ENCODE data around the gene LLGL2. TPM values are rescaled to one million over a fixed set of nuclear protein-coding genes. Genes with fewer than 3 reads are reported as not detected.

The LLGL2 gene
- total and polyA plus RNA-seq, 2 donors (not counting 1 experiment from before 2014, with no cell fraction given), result 40.6 to 52.0 TPM

- H2AFZ ChIP-seq (ENCODE audit: insufficient read depth, low read depth, low read length, poor library complexity, severe bottlenecking), result peak within 1 kb of the TSS; percentile 87
- no peak within 1 kb of the TSS for H3K27ac ChIP-seq (ENCODE audit: low read length in 2 of 2)
- H3K4me3 Mint-ChIP-seq, result peak within 1 kb of the TSS; percentile 78
- intact Hi-C loops (cut with micrococcal nuclease), result loop anchor here (1.0 to 10.0 kb wide), 10 partner anchors 10 to 1222 kb away; partner anchors contain the start of genes GALK1, GRB2, LLGL2 and MFSD11
- peak within 1 kb of the TSS; percentile 89 for H3K9ac ChIP-seq (ENCODE audit: low read length)
- peaks cover 10% of the 10 kb centered on the region for H4K20me1 ChIP-seq (ENCODE audit: control insufficient read depth, insufficient read depth, low read length, poor library complexity, severe bottlenecking)
- ChIA-PET POLR2A (interaction anchor here (0.5 to 1.5 kb wide), 7 partner anchors 9 to 588 kb away, joined by 3 to 22 read pairs (median 4); partner anchors contain the start of genes EXOC7, LLGL2, MIF4GD and SLC25A19), CTCF (interaction anchor here (0.9 to 2.2 kb wide), 14 partner anchors 9 to 246 kb away, joined by 3 to 24 read pairs (median 5); partner anchors contain the start of genes LLGL2, MYO15B and SLC25A19)
- DNase-seq (peak; percentile 90), ATAC-seq (ENCODE audit: low read depth) (peak; percentile 67)
- H3K9me3 Mint-ChIP-seq (ENCODE audit: insufficient read depth), result no peaks in the 10 kb centered on the region
- H3K4me3 ChIP-seq (ENCODE audit: control extremely low read depth in 1 of 5, extremely low read depth in 1 of 5, insufficient read depth in 1 of 5, low read depth in 2 of 5, low read length in 4 of 5), result peak within 1 kb of the TSS; percentile 38 to 96 (median 63)
- peak within 1 kb of the TSS; percentile 32 for H3K27ac Mint-ChIP-seq
- peaks cover 11% of the 10 kb centered on the region for H3K79me2 ChIP-seq (ENCODE audit: control insufficient read depth, insufficient read depth, low read length)
- H3K4me2 ChIP-seq (replicated peaks; ENCODE audit: low read depth, low read length, poor library complexity, severe bottlenecking), result peak within 1 kb of the TSS; percentile 100
- peaks cover 19% of the 10 kb centered on the region for H3K4me1 Mint-ChIP-seq
- peak; percentile 94 for TF ChIP-seq CTCF (IDR thresholded peaks at IDR 0.05)
- TF ChIP-seq EZH2 (IDR thresholded peaks at IDR 0.05; ENCODE audit: borderline replicate concordance, insufficient read depth, low read depth, low read length, poor library complexity, severe bottlenecking), result no peak
- peaks cover 26 to 39% of the 10 kb centered on the region in 2 donors for H3K4me1 ChIP-seq (ENCODE audit: control insufficient read depth in 2 of 2, insufficient read depth in 2 of 2, low read length in 2 of 2)
- under 1% methylated on average over 76 of the region's 78 CpGs for WGBS (ENCODE audit: insufficient coverage)
- H3K27me3 Mint-ChIP-seq, result no peaks in the 10 kb centered on the region
- no peaks in the 10 kb centered on the region for H3K36me3 ChIP-seq (replicated peaks in 1 of 2; ENCODE audit: control extremely low read depth in 1 of 2, control insufficient read depth in 1 of 2, extremely low read depth in 1 of 2, insufficient read depth in 2 of 2, low read length in 1 of 2)
- no peaks in the 10 kb centered on the region for H3K27me3 ChIP-seq (replicated peaks in 1 of 4; ENCODE audit: control extremely low read depth in 1 of 4, control insufficient read depth in 3 of 4, insufficient read depth in 4 of 4, low read length in 3 of 4)
- H3K9me3 ChIP-seq (ENCODE audit: control extremely low read depth in 1 of 3, control insufficient read depth in 2 of 3, insufficient read depth in 1 of 3, low read length in 2 of 3), result no peaks in the 10 kb centered on the region
Measured at GRCh38 chr17:75515496-75516254, 9.8 kb upstream of the LLGL2 start, which contains the start of gene CASKIN2. Gene CASKIN2, minus strand, starts transcription at chr17:75515537. Its CDS starts 1,733 bp downstream, at chr17:75513804.
